Activated CD4-positive, alpha-beta T cell treated with anti-CD3 and anti-CD28 coated beads, Interleukin-2, amount 50 U/mL, for 4 hours (primary cell): ENCODE data around the gene ANKRD18B.
"Not testable (repeated sequence)": the region's sequence is repeated elsewhere in the genome, so short reads cannot be mapped to it uniquely, and the experiment has no call there.

Experiments
- DNase-seq, 2 experiments: peaks; one replicate each; pipeline ENCODE4 v3.0.0-alpha.2; 2020

Gene ANKRD18B

GRCh38 chr9:33535541-33535940 lies 11.5 kb downstream of the ANKRD18B start:
- no peak for DNase-seq

DNA sequence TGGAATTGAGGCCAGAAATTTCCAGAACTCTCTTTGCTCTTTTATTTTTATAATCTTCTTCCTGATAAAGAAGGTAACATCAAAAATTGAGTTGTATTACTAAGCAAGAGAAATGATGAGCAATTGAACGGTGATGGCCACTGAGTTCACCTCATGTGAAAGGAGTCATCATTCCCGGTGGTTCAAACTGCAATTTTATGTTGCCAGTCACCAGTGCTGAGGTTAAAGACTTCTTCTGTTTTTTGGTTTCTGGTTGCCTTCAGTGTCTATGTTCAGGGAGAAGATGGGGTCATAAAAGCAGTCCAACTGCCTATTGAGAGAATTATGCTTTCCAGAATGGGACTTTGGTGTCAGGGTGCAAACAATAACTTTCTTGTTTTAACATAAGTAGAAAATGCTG lies 19.4 kb downstream of the ANKRD18B start:
- DNase-seq, result not testable (repeated sequence)

GRCh38 chr9:33545715-33546114 lies 21.7 kb downstream of the ANKRD18B start:
- DNase-seq, result not testable (repeated sequence)

DNA sequence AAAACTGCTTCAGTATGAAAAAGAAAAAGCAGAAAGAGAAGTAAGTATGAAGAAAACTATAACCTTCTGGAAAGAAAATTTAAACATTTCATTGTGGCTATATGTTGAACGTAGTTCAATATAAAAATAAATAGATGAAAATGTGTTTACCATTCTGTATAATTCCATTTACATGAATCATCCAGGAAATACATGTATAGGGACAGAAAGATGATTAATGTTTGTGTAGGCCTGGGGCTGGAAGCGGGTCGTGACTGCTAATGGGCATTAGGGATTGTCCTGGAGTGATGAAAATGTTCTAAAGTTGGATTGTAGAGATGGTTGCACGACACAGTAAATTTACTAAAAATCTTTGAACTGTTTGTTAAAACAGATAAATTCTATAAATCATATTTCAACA lies 24.8 kb downstream of the ANKRD18B start:
- not testable (repeated sequence) for DNase-seq

GRCh38 chr9:33549418-33549817 lies 25.4 kb downstream of the ANKRD18B start:
- DNase-seq, result not testable (repeated sequence)

DNA sequence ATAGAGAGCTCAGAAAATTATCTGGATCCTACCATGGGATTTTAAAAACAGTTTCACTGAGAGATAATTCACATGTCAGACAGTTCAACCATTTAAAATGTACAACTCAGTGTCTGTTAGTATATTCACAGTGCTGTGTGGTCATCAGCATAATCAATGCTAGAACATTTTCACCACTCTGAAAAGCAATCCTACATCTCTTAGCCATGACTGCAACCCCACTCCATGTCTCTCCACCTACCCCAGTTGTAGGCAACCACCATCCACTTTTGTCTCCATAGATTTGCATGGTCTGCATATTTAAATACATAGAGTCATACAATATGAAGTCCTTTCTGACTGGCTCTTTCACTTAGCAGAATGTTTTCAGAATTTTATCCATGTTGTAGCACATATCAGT lies 27.1 kb downstream of the ANKRD18B start:
- DNase-seq, result not testable (repeated sequence)

GRCh38 chr9:33552315-33552725 lies 28.3 kb downstream of the ANKRD18B start:
- DNase-seq, result not testable (repeated sequence)

- DNase-seq, result not testable (repeated sequence)
These were observed 36.2 kb downstream of the ANKRD18B start for GRCh38 chr9:33560217-33560616.

- not testable (repeated sequence) for DNase-seq
These were observed 38.1 kb downstream of the ANKRD18B start for GRCh38 chr9:33562196-33562595.

DNA sequence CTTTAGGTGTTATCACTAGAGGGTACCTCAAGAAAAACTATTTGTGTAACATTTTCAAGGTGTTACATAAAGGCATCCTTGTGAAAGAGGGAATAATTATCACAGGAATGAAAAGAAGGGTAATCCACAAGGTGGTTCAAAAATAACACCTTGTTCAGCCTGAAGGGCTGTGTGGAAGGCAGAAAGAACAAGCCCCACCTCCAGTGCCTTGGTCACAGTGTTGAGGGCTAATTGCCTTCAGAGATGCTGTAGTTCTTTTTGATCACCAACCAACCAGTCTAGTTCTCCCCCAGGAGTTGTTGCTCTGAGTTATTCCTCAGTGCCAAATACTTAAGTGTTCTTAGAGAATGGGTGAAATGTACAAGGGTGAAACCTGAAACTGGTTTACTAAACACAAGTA lies 43.7 kb downstream of the ANKRD18B start:
- DNase-seq, result not testable (repeated sequence)

DNA sequence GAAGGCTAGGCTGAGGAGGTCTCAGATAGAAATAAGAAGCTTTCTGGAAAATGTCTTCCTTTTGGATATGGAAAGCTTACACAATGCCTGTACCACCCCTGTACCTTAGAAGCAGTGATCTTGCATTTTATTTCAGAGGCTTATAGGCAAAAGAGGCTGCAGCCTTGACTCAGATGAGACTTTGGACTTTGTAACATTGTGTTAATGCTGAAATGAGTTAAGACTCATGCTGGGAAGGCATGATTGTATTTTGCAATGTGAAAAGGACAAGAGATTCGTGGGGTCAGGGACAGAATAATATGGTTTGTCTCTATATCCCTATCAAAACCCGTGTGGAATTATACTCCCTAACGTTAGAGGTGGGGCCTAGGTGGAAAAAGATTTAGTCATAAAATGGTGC lies 53.7 kb downstream of the ANKRD18B start:
- not testable (repeated sequence) for DNase-seq

DNA sequence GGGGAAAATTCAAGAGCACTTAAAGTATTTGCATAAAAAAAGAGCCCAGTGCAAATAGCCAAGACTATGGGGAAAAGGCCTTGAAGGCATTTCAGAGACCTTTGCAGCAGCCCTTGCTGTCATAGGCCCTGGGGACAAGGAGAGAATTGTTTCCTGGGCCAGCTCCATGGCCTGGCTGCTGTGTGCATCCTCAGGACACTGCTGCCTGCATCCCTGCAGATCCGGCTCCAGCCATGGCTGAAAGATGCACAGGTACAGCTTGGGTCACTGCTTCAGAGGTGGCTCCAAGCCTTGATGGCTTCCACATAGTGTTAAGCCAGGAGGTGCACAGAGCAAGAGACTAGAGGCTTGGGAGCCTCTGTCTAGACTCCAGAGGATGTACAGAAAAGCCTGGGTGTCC lies 55.9 kb downstream of the ANKRD18B start:
- not testable (repeated sequence) for DNase-seq

- DNase-seq, result not testable (repeated sequence)
These were observed 58.6 kb downstream of the ANKRD18B start for GRCh38 chr9:33582686-33583085.

DNA sequence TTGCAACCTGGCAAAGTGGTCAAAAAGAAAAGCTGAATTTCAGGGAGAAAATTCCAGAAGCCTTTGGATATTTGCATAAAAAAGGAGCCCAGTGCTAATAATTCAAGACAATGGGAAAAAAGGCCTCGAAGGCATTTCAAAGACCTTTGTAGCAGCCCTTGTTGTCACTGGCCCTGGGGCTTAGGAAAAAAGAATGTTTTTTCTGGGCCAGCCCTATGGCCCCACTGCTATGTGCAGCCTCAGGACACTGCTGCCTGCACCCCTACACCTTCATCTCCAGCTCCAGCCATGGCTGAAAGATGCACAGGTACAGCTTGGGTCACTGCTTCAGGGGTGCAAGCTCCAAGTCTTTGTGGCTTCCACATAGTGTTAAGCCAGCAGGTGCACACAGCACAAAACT lies 62.1 kb downstream of the ANKRD18B start:
- DNase-seq, result not testable (repeated sequence)

GRCh38 chr9:33587799-33588198 lies 63.7 kb downstream of the ANKRD18B start:
- not testable (repeated sequence) for DNase-seq

GRCh38 chr9:33588876-33589275 lies 64.8 kb downstream of the ANKRD18B start:
- not testable (repeated sequence) for DNase-seq

- DNase-seq, result not testable (repeated sequence)
These were observed 66.8 kb downstream of the ANKRD18B start for GRCh38 chr9:33590857-33591256.

DNA sequence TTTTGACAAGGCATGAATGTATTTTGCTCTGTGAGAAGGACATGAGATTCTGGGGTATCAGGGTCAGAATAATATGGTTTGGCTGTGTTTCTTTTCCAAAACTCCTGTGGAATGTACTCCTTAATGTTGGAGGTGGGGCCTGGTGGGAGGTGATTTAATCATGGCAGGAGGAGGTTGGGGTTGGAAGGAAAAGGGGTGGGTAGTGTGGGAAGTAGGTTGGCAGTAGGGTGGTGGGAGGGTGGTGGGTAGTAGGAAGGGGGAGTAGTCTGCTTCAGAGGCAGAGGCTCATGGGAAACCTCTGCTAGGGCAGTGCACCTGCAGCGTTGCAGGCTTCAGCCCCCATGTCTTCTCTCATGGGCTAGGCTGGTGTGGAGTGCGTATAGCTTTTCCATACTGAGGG lies 72.9 kb downstream of the ANKRD18B start:
- DNase-seq, result not testable (repeated sequence)

DNA sequence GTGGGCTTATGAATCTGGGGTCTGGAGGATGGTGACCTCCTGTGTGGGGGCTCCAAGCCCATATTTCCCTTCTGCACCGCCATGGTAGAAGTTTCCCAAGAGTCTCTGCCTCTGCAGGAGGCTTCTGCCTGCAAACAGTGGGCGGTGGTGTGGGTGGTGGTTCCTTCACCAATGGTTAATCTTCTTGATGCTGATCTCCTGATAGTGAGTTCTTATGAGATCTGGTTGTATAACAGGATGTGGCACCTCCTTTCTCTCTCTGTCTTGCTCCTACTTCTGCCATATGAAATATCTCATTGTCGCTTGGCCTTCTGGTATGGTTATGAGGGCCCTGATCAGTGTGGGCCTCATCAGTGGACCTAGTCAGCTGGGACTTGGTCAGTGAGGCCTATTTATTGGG lies 73.3 kb downstream of the ANKRD18B start:
- DNase-seq, result peak in 1 of 2 experiments; percentile 7

- not testable (repeated sequence) for DNase-seq
These were observed 74.8 kb downstream of the ANKRD18B start for GRCh38 chr9:33598796-33599379.

DNA sequence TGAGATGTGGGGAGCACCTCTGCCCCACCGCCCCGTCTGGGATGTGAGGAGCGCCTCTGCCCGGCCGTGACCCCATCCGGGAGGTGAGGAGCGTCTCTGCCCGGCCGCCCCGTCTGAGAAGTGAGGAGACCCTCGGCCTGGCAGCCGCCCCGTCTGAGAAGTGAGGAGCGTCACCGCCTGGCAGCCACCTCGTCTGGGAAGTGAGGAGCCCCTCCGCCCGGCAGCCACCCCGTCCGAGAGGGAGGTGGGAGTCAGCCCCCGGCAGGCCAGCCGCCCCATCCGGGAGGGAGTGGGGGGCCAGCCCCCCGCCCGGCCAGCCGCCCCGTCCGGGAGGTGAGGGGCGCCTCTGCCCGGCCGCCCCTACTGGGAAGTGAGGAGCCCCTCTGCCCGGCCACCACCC lies 76.9 kb downstream of the ANKRD18B start:
- not testable (repeated sequence) for DNase-seq

GRCh38 chr9:33604249-33604648 lies 80.2 kb downstream of the ANKRD18B start:
- DNase-seq, result not testable (repeated sequence)

- DNase-seq, result not testable (repeated sequence)
These were observed 80.9 kb downstream of the ANKRD18B start for GRCh38 chr9:33604936-33605335.

DNA sequence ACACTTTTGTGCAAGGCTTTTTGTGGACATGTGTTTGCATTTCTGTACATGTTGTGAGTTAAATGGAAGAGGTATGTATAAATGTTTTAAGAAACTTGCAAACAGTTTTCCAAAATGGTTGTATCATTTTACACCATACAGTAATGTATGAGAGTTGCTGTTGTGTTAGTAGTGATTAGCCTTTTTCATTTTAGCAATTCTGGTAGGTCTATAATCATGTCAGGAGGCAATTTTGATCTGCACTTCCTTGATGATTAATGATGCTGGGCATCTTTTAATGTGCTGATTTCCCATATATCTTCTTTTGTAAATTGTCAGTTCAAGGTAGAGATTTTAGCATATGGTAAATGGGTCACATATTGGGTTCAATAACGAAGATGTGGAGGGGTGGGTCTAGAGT lies 87.3 kb downstream of the ANKRD18B start:
- no peak for DNase-seq

- not testable (repeated sequence) for DNase-seq
These were observed 88.4 kb downstream of the ANKRD18B start for GRCh38 chr9:33612410-33612809.
